CD1c-positive myeloid dendritic cell (primary cell): ENCODE results near the gene POLR3E.
"Not testable (repeated sequence)": the region's sequence is repeated elsewhere in the genome, so short reads cannot be mapped to it uniquely, and the experiment has no call there.

Experiments
- DNase-seq: peaks from one replicate; pipeline ENCODE4 v3.0.0-alpha.2; 2016; ENCODE audit errors: extremely low spot score

POLR3E gene

DNA sequence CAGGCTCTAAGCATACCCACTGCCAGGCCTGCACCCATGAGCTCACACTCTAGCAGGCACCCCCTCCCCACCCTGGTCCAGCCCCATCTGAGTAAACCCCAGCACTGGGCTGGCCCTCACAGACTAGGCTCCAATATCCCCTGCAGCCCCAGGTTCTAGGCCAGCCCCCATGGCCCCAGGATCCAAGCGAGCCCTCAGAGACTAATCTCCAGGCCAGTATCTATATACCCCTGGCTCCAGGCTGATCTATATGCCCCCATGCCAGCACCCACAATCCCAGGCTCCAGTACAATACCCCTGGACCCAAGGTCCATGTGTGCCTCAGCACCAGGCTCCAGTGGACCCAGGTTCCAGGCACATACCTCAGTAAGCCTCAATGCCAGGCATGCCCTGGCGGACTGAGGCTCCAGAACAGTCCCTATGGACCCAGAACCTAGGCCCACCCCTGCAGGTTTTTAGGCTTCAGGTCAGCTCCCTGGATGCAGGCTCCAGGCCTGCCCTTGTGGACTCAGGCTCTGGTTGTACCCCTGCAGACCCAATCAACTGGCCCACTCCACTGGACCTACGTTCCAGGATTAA, 38.5 kb downstream of the POLR3E start:
- DNase-seq: no peak

- DNase-seq: no peak
Observed at GRCh38 chr16:22336581-22336980, 39.4 kb downstream of the POLR3E start.

DNA sequence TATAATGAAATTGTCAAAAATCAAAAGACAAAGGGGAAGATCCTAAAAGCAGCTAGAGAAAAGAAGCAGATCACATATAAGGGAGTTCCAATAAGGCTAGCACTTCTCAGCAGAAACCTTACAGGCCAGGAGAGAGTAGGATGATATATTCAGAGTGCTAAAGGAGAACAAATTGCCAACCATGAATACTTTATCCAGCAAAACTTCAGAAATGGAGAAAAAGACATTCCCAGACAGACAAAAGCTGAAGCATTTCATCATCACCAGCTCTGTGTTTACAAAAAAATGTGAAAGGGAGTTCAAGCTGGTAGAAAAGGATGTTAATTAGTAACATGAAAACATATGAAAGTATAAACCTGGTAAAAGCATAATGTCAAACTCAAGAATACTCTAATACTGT, 39.8 kb downstream of the POLR3E start:
- DNase-seq: no peak

- no peak for DNase-seq
Observed at GRCh38 chr16:22337849-22338635, 40.8 kb downstream of the POLR3E start.

- DNase-seq: no peak
Observed at GRCh38 chr16:22340945-22341344, 43.7 kb downstream of the POLR3E start.

GRCh38 chr16:22342082-22342481, 44.9 kb downstream of the POLR3E start:
- no peak for DNase-seq

DNA sequence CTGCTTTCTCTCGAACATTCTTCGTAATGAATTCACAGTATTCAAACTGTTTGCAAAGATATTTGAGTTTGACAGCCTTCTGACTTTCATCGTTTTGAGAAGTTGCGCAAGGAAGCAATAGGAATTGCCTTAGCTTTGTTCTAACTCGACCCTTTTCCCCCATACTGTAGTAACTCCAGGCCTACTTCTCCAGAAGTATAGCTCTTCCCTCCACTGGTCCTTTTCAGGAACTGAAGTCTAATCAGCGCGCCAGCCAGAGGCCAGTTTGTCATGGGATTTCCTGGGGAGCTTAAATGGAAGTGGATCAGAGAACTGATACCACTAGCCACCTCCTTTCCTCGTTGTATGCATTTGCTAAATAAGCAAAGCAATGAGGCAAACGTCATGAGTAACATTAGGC, 49.3 kb downstream of the POLR3E start:
- DNase-seq: peak; percentile 96

DNA sequence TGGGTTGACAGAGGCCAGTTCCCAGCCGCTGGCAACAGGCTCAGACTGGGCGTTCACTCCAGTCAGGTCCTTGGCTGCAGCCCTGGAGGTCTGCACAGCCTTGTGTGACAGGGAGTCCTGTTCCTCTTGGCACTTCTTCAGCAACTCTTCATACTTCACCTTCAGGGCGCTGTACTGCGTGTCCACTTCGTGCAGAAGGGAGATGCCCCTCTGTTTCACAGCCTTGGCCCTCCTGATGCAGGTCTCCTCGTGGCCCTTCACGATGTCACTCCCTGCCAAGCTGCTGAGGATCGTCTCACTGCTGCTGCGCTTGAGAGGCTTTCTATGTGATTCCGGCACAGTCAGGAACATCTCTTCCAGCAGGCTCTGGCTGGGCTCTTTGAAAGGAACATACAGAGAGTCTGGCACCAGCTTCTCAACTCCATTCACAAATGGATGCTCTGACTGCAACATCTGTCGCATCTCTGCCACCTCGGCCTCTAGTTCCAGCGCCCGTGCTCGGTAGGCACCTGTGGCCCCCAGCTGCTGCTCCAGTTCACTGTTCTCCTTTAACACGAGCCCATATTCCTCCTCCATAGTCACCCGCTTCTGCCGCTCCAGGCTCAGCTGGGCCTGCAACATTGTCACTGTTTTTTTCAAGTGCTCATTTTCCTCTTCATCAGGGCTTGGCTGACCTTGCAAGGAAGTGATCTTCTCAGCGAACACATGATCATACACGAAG, 50.1 kb downstream of the POLR3E start:
- no peak for DNase-seq

DNA sequence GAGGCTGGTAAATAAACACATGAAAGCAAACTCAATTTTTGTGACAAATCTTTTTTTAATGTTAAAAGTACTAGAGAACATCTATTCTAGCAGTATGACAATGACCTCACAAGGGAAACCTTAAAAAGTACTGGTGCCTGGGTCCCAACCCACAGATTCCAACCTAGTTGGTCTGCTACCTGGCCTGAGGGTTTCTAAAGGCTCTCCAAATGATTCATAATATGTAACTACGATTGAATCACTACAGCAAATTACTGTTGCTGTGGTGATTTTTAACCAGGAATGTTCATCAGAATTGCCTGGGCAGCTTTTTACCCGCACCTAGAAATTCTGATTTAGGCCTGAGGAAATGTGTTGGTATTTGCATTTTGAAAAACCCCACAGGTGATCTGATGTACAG, 51.1 kb downstream of the POLR3E start:
- DNase-seq: no peak

GRCh38 chr16:22351017-22351416, 53.8 kb downstream of the POLR3E start:
- DNase-seq: not testable (repeated sequence)

GRCh38 chr16:22352140-22352539, 54.9 kb downstream of the POLR3E start:
- DNase-seq: no peak

DNA sequence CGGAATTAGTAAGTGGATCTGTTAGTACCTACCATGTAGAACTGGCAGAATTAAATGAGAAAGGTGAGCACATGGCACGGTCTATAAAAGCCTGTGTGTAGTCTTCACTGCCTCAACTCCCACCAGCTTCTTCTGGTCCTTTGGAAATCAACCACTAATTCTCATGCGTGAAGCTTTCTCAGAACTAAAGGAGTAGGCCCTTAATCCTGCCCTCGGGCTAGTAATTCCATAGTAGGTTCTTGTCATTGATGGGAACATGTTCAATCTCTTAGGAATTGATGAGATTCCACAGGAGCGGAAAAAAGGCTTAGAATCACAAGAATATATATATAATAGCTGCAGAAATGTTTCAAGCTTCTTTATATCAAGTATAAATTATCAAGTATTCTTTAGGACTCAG, 55.5 kb downstream of the POLR3E start:
- no peak for DNase-seq

DNA sequence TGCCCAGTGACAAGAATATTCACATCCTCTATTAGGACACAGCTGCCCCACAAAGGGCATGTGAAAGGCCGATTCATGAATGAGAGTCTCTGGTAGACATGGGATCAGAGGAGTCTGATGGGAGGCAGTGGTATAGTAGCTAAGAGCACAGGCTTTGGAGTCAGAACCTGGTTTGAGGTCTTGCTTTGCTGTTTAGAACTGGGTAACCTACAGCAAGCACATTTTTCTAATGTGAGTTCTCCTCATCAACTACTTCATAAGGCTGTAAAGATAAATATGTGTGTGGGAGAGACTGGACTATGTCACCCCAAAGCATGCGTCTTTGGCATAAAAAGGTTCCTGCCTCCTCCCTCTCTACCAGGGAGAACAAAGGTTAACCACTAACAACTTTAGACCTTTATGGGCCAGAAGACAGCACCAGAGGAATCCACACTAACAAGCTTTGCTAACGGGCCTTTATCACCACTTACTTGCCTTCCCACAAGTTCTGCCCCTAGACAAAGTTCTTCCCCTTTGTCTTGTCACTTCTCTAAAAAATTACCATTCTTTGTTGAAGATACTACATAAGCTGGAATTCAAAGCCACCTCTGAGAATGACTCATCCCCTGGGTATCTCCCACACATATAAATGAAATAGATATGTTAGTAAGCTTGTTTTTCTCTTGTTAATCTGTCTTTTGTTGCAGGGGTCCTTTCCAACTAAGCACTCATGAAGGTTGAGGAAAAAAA, 56.1 kb downstream of the POLR3E start:
- DNase-seq: peak; percentile 91

DNA sequence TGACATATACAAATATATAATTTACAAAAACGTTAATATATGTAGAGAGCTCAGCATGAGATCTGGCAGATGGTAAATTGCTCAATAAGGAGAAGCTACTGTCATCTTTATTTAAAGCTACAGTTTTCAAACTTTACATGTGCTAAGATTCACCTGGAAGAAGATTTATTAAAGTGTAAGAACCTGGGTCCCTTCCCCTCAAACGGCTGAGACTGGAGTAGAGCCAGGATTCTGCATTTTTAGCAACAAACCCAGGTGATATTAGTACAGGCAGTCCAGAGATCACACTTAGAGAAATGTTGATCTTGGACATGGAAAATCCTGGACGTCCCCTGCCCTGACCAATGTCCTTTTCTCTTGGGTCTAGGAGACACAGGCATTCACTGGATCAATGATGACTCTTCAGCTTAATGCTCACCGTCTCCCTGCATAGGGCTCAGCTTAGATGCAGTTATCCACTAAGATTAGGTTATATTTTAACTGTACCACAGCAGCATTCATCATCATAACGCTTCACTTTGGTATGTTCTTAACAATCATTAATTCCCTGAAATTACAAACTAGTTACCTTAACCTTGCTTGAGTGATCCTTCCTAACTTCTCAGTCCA, 56.8 kb downstream of the POLR3E start:
- no peak for DNase-seq

DNA sequence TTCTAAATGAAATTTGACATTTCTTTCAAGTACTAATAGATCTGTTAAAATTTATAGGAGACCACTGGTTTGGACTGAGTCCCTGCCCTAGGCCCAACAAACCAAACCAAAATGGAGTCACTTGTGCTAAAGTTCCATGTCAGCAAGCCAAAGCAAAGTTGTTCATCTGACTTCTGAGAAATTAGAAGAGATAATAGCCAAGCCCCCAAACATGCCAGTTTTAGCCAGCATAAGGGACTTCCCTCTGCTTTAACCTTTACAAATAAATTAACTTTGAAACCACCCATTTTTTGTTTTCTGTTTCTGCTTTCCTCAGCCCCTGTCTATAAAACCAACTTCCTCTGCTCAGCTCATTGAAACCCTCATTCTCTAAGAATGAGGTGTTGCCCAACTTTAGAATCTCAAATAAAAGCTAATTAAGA, 58.3 kb downstream of the POLR3E start:
- peak; percentile 76 for DNase-seq

GRCh38 chr16:22356930-22357634, 59.9 kb downstream of the POLR3E start:
- DNase-seq: no peak

- DNase-seq: no peak
Observed at GRCh38 chr16:22357635-22357971, 60.4 kb downstream of the POLR3E start.

DNA sequence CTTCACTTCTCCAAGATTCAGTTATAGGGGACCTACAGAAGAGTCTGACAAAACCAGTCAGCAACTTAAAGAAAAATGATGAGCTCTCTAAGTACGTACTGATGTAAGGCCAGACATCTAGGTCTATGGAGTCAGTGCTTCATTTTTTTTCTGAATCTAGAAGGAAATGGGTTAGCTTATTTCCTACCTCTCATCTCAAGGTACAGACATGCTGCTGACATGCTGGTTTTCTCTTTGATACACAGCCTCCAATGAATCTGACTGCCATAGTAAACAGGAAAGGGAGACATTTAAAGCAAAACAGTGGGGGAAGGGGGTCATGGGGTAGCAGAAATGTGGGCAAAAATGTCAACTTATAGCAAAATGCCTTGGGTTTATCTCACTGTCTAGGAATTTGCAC, 60.8 kb downstream of the POLR3E start:
- no peak for DNase-seq

GRCh38 chr16:22359679-22360078, 62.5 kb downstream of the POLR3E start:
- no peak for DNase-seq

- no peak for DNase-seq
Observed at GRCh38 chr16:22360963-22361659, 63.9 kb downstream of the POLR3E start.

- peak; percentile 85 for DNase-seq
Observed at GRCh38 chr16:22364241-22364640, 67.0 kb downstream of the POLR3E start.
